OCI-LY3 (cell line): ENCODE data around the gene OR5AR1.

Experiments
- H2AFZ ChIP-seq: fragments of 200-600, 300-600 bp; shearing (Covaris generic); 2 replicates; pipeline ENCODE4 v1.6.0; 2014; ENCODE audit warnings: antibody characterized with exemption, low read depth, low read length
- H3K27ac ChIP-seq: fragments of 200-600, 300-600 bp; sonication (generic); 2 replicates; pipeline ENCODE4 v1.5.1; 2014; ENCODE audit warnings: mild to moderate bottlenecking, low read length, moderate library complexity, mixed read lengths
- H3K27me3 ChIP-seq: fragments of 200-600, 300-600 bp; sonication (generic); 2 replicates; pipeline ENCODE4 v1.6.1; 2014; ENCODE audit warnings: low read depth, low read length, mixed read lengths
- H3K36me3 ChIP-seq: fragments of 200-600, 300-600 bp; sonication (generic); replicated peaks from 2 replicates; pipeline ENCODE3; 2014; ENCODE audit warnings: low read depth, low read length, mixed read lengths
- H3K4me1 ChIP-seq: fragments of 300-600, 200-600 bp; sonication (generic); 2 replicates; pipeline ENCODE4 v1.6.1; 2014; ENCODE audit warnings: low read length, mixed read lengths
- H3K4me2 ChIP-seq: fragments of 200-600, 300-600 bp; sonication (generic); 2 replicates; pipeline ENCODE4 v1.6.1; 2014; ENCODE audit warnings: low read length, mixed read lengths
- H3K4me3 ChIP-seq: fragments of 300-600, 200-600 bp; sonication (generic); 2 replicates; pipeline ENCODE4 v1.5.1; 2014; ENCODE audit warnings: antibody characterized with exemption, mild to moderate bottlenecking, low read length, moderate library complexity
- H3K79me2 ChIP-seq: fragments of 300-600, 200-600 bp; shearing (Covaris generic); 2 replicates; pipeline ENCODE4 v1.6.1; 2014; ENCODE audit warnings: mild to moderate bottlenecking, low read length, mixed read lengths
- H3K9ac ChIP-seq: fragments of 300-600, 200-600 bp; shearing (Covaris generic); 2 replicates; pipeline ENCODE4 v1.6.0; 2014; ENCODE audit warnings: mild to moderate bottlenecking, low read length, moderate library complexity
- H3K9me3 ChIP-seq: fragments of 200-600, 300-600 bp; shearing (Covaris generic); 2 replicates; pipeline ENCODE4 v1.6.1; 2014; ENCODE audit warnings: low read length, mixed read lengths; ENCODE audit not compliant: insufficient read depth
- H4K20me1 ChIP-seq: fragments of 200-600, 300-600 bp; sonication (generic); 2 replicates; pipeline ENCODE4 v1.6.1; 2016; ENCODE audit warnings: low read length, mixed read lengths; ENCODE audit not compliant: insufficient read depth
- CTCF ChIP-seq: fragments of 200-600, 300-600 bp; sonication (generic); IDR thresholded peaks from 2 replicates; pipeline ENCODE4 v1.5.1; 2014; ENCODE audit warnings: antibody characterized with exemption, low read length, low read depth
- EZH2phosphoT487 ChIP-seq: fragments of 200-600 bp; shearing (Covaris generic); IDR thresholded peaks from 2 replicates; pipeline ENCODE4 v1.6.1; 2018; ENCODE audit warnings: antibody characterized with exemption, mixed run types, low read depth

Gene OR5AR1

GRCh38 chr11:56663386-56663785 is at the start of gene OR5AR1:
TSS of gene OR5AR1 (plus strand) at chr11:56663686. CDS start at chr11:56663686, 0 bp downstream.
- H3K79me2 ChIP-seq: no peaks in the 10 kb centered on the region
- H3K9ac ChIP-seq: no peak within 1 kb of the TSS
- H4K20me1 ChIP-seq: no peaks in the 10 kb centered on the region

GRCh38 chr11:56624661-56625110 is 38.8 kb upstream of the OR5AR1 start:
- peaks cover 10% of the 10 kb centered on the region for H3K4me1 ChIP-seq
- H3K79me2 ChIP-seq: no peaks in the 10 kb centered on the region
- H3K27ac ChIP-seq: no peak overlapping the region
- no peaks in the 10 kb centered on the region for H3K9me3 ChIP-seq
- H2AFZ ChIP-seq: no peak overlapping the region
- no peaks in the 10 kb centered on the region for H4K20me1 ChIP-seq
- H3K4me2 ChIP-seq: peak overlapping the region; percentile 2; the same call in 1 of the 2 replicates
- no peak overlapping the region for H3K9ac ChIP-seq
- H3K36me3 ChIP-seq: no peaks in the 10 kb centered on the region
- no peak overlapping the region for H3K4me3 ChIP-seq
- TF ChIP-seq CTCF (peak; percentile 68), EZH2phosphoT487 (no peak)
- no peaks in the 10 kb centered on the region for H3K27me3 ChIP-seq

More at GRCh38 chr11:56663386-56663785, at the start of gene OR5AR1:
- H3K27ac ChIP-seq: no peak within 1 kb of the TSS
- H3K36me3 ChIP-seq: no peaks in the 10 kb centered on the region
- no peaks in the 10 kb centered on the region for H3K27me3 ChIP-seq
- H3K4me1 ChIP-seq: no peaks in the 10 kb centered on the region
- no peak within 1 kb of the TSS for H3K4me3 ChIP-seq
- no peak within 1 kb of the TSS for H2AFZ ChIP-seq
- TF ChIP-seq CTCF: no peak
- TF ChIP-seq EZH2phosphoT487: no peak
- no peaks in the 10 kb centered on the region for H3K9me3 ChIP-seq
- no peak within 1 kb of the TSS for H3K4me2 ChIP-seq

GRCh38 chr11:56625946-56626345 is 37.5 kb upstream of the OR5AR1 start:
- H4K20me1 ChIP-seq: no peaks in the 10 kb centered on the region
- H3K4me3 ChIP-seq: no peak overlapping the region
- no peaks in the 10 kb centered on the region for H3K79me2 ChIP-seq
- H3K36me3 ChIP-seq: no peaks in the 10 kb centered on the region
- no peaks in the 10 kb centered on the region for H3K9me3 ChIP-seq
- no peak overlapping the region for H3K9ac ChIP-seq
- no peak overlapping the region for H2AFZ ChIP-seq
- H3K27me3 ChIP-seq: no peaks in the 10 kb centered on the region
- no peak overlapping the region for H3K4me2 ChIP-seq
- H3K27ac ChIP-seq: no peak overlapping the region
- TF ChIP-seq CTCF (no peak), EZH2phosphoT487 (no peak)
- peaks cover 12% of the 10 kb centered on the region for H3K4me1 ChIP-seq

- no peak overlapping the region for H3K4me3 ChIP-seq
- H3K36me3 ChIP-seq: no peaks in the 10 kb centered on the region
- H3K9ac ChIP-seq: no peak overlapping the region
- no peak overlapping the region for H3K4me2 ChIP-seq
- peaks cover 7% of the 10 kb centered on the region; the same call in 1 of the 2 replicates for H3K27me3 ChIP-seq
- TF ChIP-seq EZH2phosphoT487 (no peak), CTCF (no peak)
- H4K20me1 ChIP-seq: no peaks in the 10 kb centered on the region
- no peak overlapping the region for H3K27ac ChIP-seq
- no peak overlapping the region for H2AFZ ChIP-seq
- no peaks in the 10 kb centered on the region for H3K9me3 ChIP-seq
- no peaks in the 10 kb centered on the region for H3K79me2 ChIP-seq
- H3K4me1 ChIP-seq: peaks cover 2% of the 10 kb centered on the region; the same call in 1 of the 2 replicates
Observed at GRCh38 chr11:56632329-56632728, 31.2 kb upstream of the OR5AR1 start.
